Measurements from ENCODE around the gene ZBTB38.

The ZBTB38 gene

GRCh38 chr3:141413391-141413790 lies 45.1 kb downstream of the ZBTB38 start:
- Histone ChIP-seq H2AFZ (ENCODE audit: low read depth, low read length) (no peak overlapping the region), H3K27me3 (ENCODE audit: insufficient read depth, low read length, poor library complexity) (no peaks in the 10 kb centered on the region), H3K27ac (ENCODE audit: low read length) (no peak overlapping the region), H3K36me3 (ENCODE audit: insufficient read depth, low read length) (no peaks in the 10 kb centered on the region), H3K4me1 (ENCODE audit: insufficient read depth, low read length) (no peaks in the 10 kb centered on the region), H3K4me3 (ENCODE audit: low read depth in 1 of 2, low read length in 2 of 2) (no peak overlapping the region), H3K9ac (ENCODE audit: low read depth, low read length) (no peak overlapping the region), H4K20me1 (ENCODE audit: insufficient read depth, low read length) (no peaks in the 10 kb centered on the region), H3K4me2 (ENCODE audit: insufficient read depth, low read length) (no peak overlapping the region), H3K79me2 (ENCODE audit: insufficient read depth, low read length) (no peaks in the 10 kb centered on the region), H3K9me3 (ENCODE audit: insufficient read depth, low read length, severe bottlenecking) (no peaks in the 10 kb centered on the region)
- DNase-seq (no peak), ATAC-seq (ENCODE audit: insufficient read depth, low read depth) (no peak)
- TF ChIP-seq EZH2 (IDR thresholded peaks at IDR 0.05; ENCODE audit: borderline replicate concordance, low read depth, low read length, severe bottlenecking) (no peak), CTCF (IDR thresholded peaks at IDR 0.05; ENCODE audit: borderline replicate concordance, extremely low read depth, low read length, poor library complexity, severe bottlenecking) (no peak)

- no peak for DNase-seq
- H3K79me2 ChIP-seq (ENCODE audit: insufficient read depth, low read length): no peaks in the 10 kb centered on the region
- H3K9ac ChIP-seq (ENCODE audit: low read depth, low read length): no peak overlapping the region
- H3K36me3 ChIP-seq (ENCODE audit: insufficient read depth, low read length): no peaks in the 10 kb centered on the region
- H3K4me2 ChIP-seq (ENCODE audit: insufficient read depth, low read length): no peak overlapping the region
- no peak for TF ChIP-seq CTCF (IDR thresholded peaks at IDR 0.05; ENCODE audit: borderline replicate concordance, extremely low read depth, low read length, poor library complexity, severe bottlenecking)
- TF ChIP-seq EZH2 (IDR thresholded peaks at IDR 0.05; ENCODE audit: borderline replicate concordance, low read depth, low read length, severe bottlenecking): no peak
- no peak for ATAC-seq (ENCODE audit: insufficient read depth, low read depth)
- no peak overlapping the region for H2AFZ ChIP-seq (ENCODE audit: low read depth, low read length)
- no peak overlapping the region for H3K4me3 ChIP-seq (ENCODE audit: low read depth in 1 of 2, low read length in 2 of 2)
- no peaks in the 10 kb centered on the region for H3K9me3 ChIP-seq (ENCODE audit: insufficient read depth, low read length, severe bottlenecking)
- H3K27me3 ChIP-seq (ENCODE audit: insufficient read depth, low read length, poor library complexity): no peaks in the 10 kb centered on the region
- H3K4me1 ChIP-seq (ENCODE audit: insufficient read depth, low read length): no peaks in the 10 kb centered on the region
- no peaks in the 10 kb centered on the region for H4K20me1 ChIP-seq (ENCODE audit: insufficient read depth, low read length)
- H3K27ac ChIP-seq (ENCODE audit: low read length): no peak overlapping the region
Measured at GRCh38 chr3:141413801-141414689, 45.7 kb downstream of the ZBTB38 start.

- H3K9ac ChIP-seq (ENCODE audit: low read depth, low read length): no peak overlapping the region
- H2AFZ ChIP-seq (ENCODE audit: low read depth, low read length): no peak overlapping the region
- H3K9me3 ChIP-seq (ENCODE audit: insufficient read depth, low read length, severe bottlenecking): no peaks in the 10 kb centered on the region
- no peak overlapping the region for H3K27ac ChIP-seq (ENCODE audit: low read length)
- no peaks in the 10 kb centered on the region for H4K20me1 ChIP-seq (ENCODE audit: insufficient read depth, low read length)
- no peaks in the 10 kb centered on the region for H3K27me3 ChIP-seq (ENCODE audit: insufficient read depth, low read length, poor library complexity)
- no peak for DNase-seq
- H3K79me2 ChIP-seq (ENCODE audit: insufficient read depth, low read length): no peaks in the 10 kb centered on the region
- no peaks in the 10 kb centered on the region for H3K36me3 ChIP-seq (ENCODE audit: insufficient read depth, low read length)
- no peak overlapping the region for H3K4me2 ChIP-seq (ENCODE audit: insufficient read depth, low read length)
- TF ChIP-seq CTCF (IDR thresholded peaks at IDR 0.05; ENCODE audit: borderline replicate concordance, extremely low read depth, low read length, poor library complexity, severe bottlenecking) (no peak), EZH2 (IDR thresholded peaks at IDR 0.05; ENCODE audit: borderline replicate concordance, low read depth, low read length, severe bottlenecking) (no peak)
- ATAC-seq (ENCODE audit: insufficient read depth, low read depth): no peak
- no peak overlapping the region for H3K4me3 ChIP-seq (ENCODE audit: low read depth in 1 of 2, low read length in 2 of 2)
- no peaks in the 10 kb centered on the region for H3K4me1 ChIP-seq (ENCODE audit: insufficient read depth, low read length)
Measured at GRCh38 chr3:141414800-141415462, 46.6 kb downstream of the ZBTB38 start.
